ENCODE measurements around the gene FAM135A.

Gene FAM135A

GRCh38 chr6:70524721-70525286 lies 111.5 kb downstream of the FAM135A start:
- Histone ChIP-seq H3K36me3 (ENCODE audit: insufficient read depth, low read length) (peaks cover 12% of the 10 kb centered on the region; the same call in 1 of the 2 replicates), H3K4me1 (ENCODE audit: insufficient read depth, low read length, severe bottlenecking) (no peaks in the 10 kb centered on the region), H3K4me3 (ENCODE audit: low read depth, low read length, poor library complexity, severe bottlenecking) (no peak overlapping the region), H3K9ac (ENCODE audit: low read length) (no peak overlapping the region), H3K27me3 (ENCODE audit: insufficient read depth, low read length) (no peaks in the 10 kb centered on the region), H3K27ac (ENCODE audit: low read depth, low read length, poor library complexity, severe bottlenecking) (no peak overlapping the region), H3F3A (ENCODE audit: insufficient read depth, low read length) (no peaks in the 10 kb centered on the region), H3K79me2 (ENCODE audit: insufficient read depth, low read length) (no peaks in the 10 kb centered on the region), H3K4me2 (ENCODE audit: low read length) (no peak overlapping the region), H3K9me2 (ENCODE audit: low read depth, low read length) (no peaks in the 10 kb centered on the region), H4K20me1 (ENCODE audit: insufficient read depth, low read length) (no peaks in the 10 kb centered on the region), H3K9me3 (ENCODE audit: low read length) (no peaks in the 10 kb centered on the region), H2AFZ (ENCODE audit: low read length) (no peak overlapping the region)
- TF ChIP-seq CTCF (IDR thresholded peaks at IDR 0.05; ENCODE audit: low read length) = no peak
- TF ChIP-seq EZH2 (IDR thresholded peaks at IDR 0.05; ENCODE audit: borderline replicate concordance, low read length) = no peak

- H3K4me1 ChIP-seq (ENCODE audit: insufficient read depth, low read length, severe bottlenecking) = no peaks in the 10 kb centered on the region
- H3K27me3 ChIP-seq (ENCODE audit: insufficient read depth, low read length) = no peaks in the 10 kb centered on the region
- H3K27ac ChIP-seq (ENCODE audit: low read depth, low read length, poor library complexity, severe bottlenecking) = no peak overlapping the region
- H3K36me3 ChIP-seq (ENCODE audit: insufficient read depth, low read length) = peaks cover 12% of the 10 kb centered on the region; the same call in 1 of the 2 replicates
- H2AFZ ChIP-seq (ENCODE audit: low read length) = no peak overlapping the region
- no peaks in the 10 kb centered on the region for H3F3A ChIP-seq (ENCODE audit: insufficient read depth, low read length)
- H3K9me2 ChIP-seq (ENCODE audit: low read depth, low read length) = no peaks in the 10 kb centered on the region
- TF ChIP-seq EZH2 (IDR thresholded peaks at IDR 0.05; ENCODE audit: borderline replicate concordance, low read length) (no peak), CTCF (IDR thresholded peaks at IDR 0.05; ENCODE audit: low read length) (no peak)
- H3K4me2 ChIP-seq (ENCODE audit: low read length) = no peak overlapping the region
- H4K20me1 ChIP-seq (ENCODE audit: insufficient read depth, low read length) = no peaks in the 10 kb centered on the region
- no peak overlapping the region for H3K9ac ChIP-seq (ENCODE audit: low read length)
- no peaks in the 10 kb centered on the region for H3K79me2 ChIP-seq (ENCODE audit: insufficient read depth, low read length)
- no peak overlapping the region for H3K4me3 ChIP-seq (ENCODE audit: low read depth, low read length, poor library complexity, severe bottlenecking)
- no peaks in the 10 kb centered on the region for H3K9me3 ChIP-seq (ENCODE audit: low read length)
Measured at GRCh38 chr6:70527071-70527737, 113.9 kb downstream of the FAM135A start.

- no peaks in the 10 kb centered on the region for H3K79me2 ChIP-seq (ENCODE audit: insufficient read depth, low read length)
- H3K4me2 ChIP-seq (ENCODE audit: low read length) = no peak overlapping the region
- H3K4me1 ChIP-seq (ENCODE audit: insufficient read depth, low read length, severe bottlenecking) = no peaks in the 10 kb centered on the region
Measured at GRCh38 chr6:70530023-70530422, 116.7 kb downstream of the FAM135A start.

More at GRCh38 chr6:70530023-70530422, 116.7 kb downstream of the FAM135A start:
- Histone ChIP-seq H3K9me2 (ENCODE audit: low read depth, low read length) (no peaks in the 10 kb centered on the region), H3K9ac (ENCODE audit: low read length) (no peak overlapping the region), H3K4me3 (ENCODE audit: low read depth, low read length, poor library complexity, severe bottlenecking) (no peak overlapping the region), H3K27me3 (ENCODE audit: insufficient read depth, low read length) (no peaks in the 10 kb centered on the region), H3K9me3 (ENCODE audit: low read length) (no peaks in the 10 kb centered on the region), H3K27ac (ENCODE audit: low read depth, low read length, poor library complexity, severe bottlenecking) (no peak overlapping the region), H3K36me3 (ENCODE audit: insufficient read depth, low read length) (peaks cover 5% of the 10 kb centered on the region), H2AFZ (ENCODE audit: low read length) (no peak overlapping the region), H3F3A (ENCODE audit: insufficient read depth, low read length) (no peaks in the 10 kb centered on the region), H4K20me1 (ENCODE audit: insufficient read depth, low read length) (no peaks in the 10 kb centered on the region)
- TF ChIP-seq CTCF (IDR thresholded peaks at IDR 0.05; ENCODE audit: low read length) = no peak
- TF ChIP-seq EZH2 (IDR thresholded peaks at IDR 0.05; ENCODE audit: borderline replicate concordance, low read length) = no peak

Data from OCI-LY1 (cell line).